ENCODE measurements around the gene OCEL1. TPM values are rescaled to one million over a fixed set of nuclear protein-coding genes. Genes with fewer than 3 reads are reported as not detected.

Gene OCEL1
- total and polyA plus RNA-seq, 10 of the 15 experiments (the other 5 are each of a cell fraction or from before 2014, with no cell fraction given), result 2.8 to 18.2 (median 7.4) TPM

DNA sequence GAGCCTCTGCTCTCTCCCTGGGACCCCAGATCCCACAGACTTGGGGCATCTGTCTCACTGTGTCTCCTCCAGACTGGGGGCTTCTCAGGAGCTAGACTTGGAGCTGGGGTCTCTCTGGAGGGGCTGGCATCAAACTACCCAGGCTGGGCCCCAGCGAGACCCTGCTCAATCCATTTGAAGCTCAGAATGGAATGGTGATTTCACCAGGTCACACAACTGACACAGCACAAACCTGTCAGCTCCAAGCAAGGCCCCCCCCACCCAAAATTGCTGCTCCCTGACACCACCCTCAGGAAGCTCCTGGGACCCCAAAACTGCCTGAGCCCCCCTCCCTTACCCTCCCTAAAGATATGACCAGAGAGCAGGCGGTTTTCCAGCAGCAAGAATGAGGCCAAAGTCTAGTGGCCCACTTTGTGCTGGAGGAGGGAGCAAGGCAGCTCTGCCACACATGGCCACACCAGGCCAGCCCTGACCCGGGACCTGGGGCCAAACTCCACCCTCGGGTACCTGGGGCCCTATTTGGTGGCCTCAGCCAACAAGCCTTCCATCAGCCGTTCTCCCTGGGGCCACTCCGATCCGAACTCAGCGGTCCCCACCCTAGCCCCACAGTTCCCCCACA is 17.3 kb downstream of the OCEL1 start:
- Histone ChIP-seq H3K4me2 (ENCODE audit: control insufficient read depth, insufficient read depth) (no peak overlapping the region; the same call in 1 of the 2 replicates), H2AFZ (ENCODE audit: control insufficient read depth, low read depth, low read length) (no peak overlapping the region), H3K27me3 (replicated peaks in 1 of 2; ENCODE audit: control insufficient read depth in 2 of 2, insufficient read depth in 2 of 2, low read length in 1 of 2) (no peaks in the 10 kb centered on the region), H3K36me3 (ENCODE audit: control insufficient read depth in 2 of 2, insufficient read depth in 2 of 2, low read length in 1 of 2) (peaks cover 0 to 2% of the 10 kb centered on the region in 2 experiments; a peak in 1 of 4 replicates), H3K4me1 (ENCODE audit: control insufficient read depth, insufficient read depth, low read length) (peaks cover 14% of the 10 kb centered on the region), H3K4me3 (peak overlapping the region; percentile 70; the same call in 1 of the 2 replicates), H3K9me3 (replicated peaks; ENCODE audit: control insufficient read depth, insufficient read depth, low read length) (no peaks in the 10 kb centered on the region), H4K20me1 (ENCODE audit: control insufficient read depth, insufficient read depth) (no peaks in the 10 kb centered on the region), H3K27ac (ENCODE audit: control insufficient read depth, insufficient read depth) (no peak overlapping the region), H3K79me2 (ENCODE audit: control insufficient read depth, insufficient read depth, low read length) (peaks cover 7% of the 10 kb centered on the region), H3K9ac (ENCODE audit: control insufficient read depth, insufficient read depth, low read length) (no peak overlapping the region)
- ATAC-seq (no peak), DNase-seq (ENCODE audit: low read depth, low spot score) (no peak), FAIRE-seq (no peak)
- intact Hi-C loops (cut with micrococcal nuclease; ENCODE audit: unreplicated experiment), result no loop called here
- SMC1A ChIA-PET (ENCODE audit: uncharacterized antibody, unreplicated experiment), result interaction anchor here (0.9 to 2.0 kb wide), 4 partner anchors 9 to 162 kb away, joined by 3 to 6 read pairs (median 4); partner anchors contain the start of gene USE1
- BruUV-seq (replicated peaks), result TSS peak; percentile 54
- POLR2A ChIA-PET, result interaction anchor here (0.6 to 1.3 kb wide), 5 partner anchors 9 to 28 kb away, joined by 3 to 4 read pairs (median 3); partner anchors contain the start of genes BABAM1 and USE1
- CTCF ChIA-PET, result interaction anchor here (0.7 to 2.9 kb wide), 8 partner anchors 8 to 176 kb away, joined by 3 to 16 read pairs (median 4); partner anchors contain the start of gene BABAM1
- TF ChIP-seq RAD21 (IDR thresholded peaks at IDR 0.05; ENCODE audit: insufficient read depth, low read depth, low read length), result no peak
- TF ChIP-seq CBFB (IDR thresholded peaks at IDR 0.05; ENCODE audit: low read depth), result no peak
- TF ChIP-seq CHD4 (IDR thresholded peaks at IDR 0.05), result no peak
- no peak for TF ChIP-seq RELA (IDR thresholded peaks at IDR 0.05; ENCODE audit: borderline replicate concordance, partially characterized antibody)
- TF ChIP-seq GATAD2B (conservative IDR thresholded peaks at IDR 0.05; ENCODE audit: low read depth), result no peak
- TF ChIP-seq SIN3A (IDR thresholded peaks at IDR 0.05; ENCODE audit: low read depth, low read length), result no peak
- no peak for TF ChIP-seq IKZF1 (conservative IDR thresholded peaks at IDR 0.05)
- TF ChIP-seq, protein P1, sequence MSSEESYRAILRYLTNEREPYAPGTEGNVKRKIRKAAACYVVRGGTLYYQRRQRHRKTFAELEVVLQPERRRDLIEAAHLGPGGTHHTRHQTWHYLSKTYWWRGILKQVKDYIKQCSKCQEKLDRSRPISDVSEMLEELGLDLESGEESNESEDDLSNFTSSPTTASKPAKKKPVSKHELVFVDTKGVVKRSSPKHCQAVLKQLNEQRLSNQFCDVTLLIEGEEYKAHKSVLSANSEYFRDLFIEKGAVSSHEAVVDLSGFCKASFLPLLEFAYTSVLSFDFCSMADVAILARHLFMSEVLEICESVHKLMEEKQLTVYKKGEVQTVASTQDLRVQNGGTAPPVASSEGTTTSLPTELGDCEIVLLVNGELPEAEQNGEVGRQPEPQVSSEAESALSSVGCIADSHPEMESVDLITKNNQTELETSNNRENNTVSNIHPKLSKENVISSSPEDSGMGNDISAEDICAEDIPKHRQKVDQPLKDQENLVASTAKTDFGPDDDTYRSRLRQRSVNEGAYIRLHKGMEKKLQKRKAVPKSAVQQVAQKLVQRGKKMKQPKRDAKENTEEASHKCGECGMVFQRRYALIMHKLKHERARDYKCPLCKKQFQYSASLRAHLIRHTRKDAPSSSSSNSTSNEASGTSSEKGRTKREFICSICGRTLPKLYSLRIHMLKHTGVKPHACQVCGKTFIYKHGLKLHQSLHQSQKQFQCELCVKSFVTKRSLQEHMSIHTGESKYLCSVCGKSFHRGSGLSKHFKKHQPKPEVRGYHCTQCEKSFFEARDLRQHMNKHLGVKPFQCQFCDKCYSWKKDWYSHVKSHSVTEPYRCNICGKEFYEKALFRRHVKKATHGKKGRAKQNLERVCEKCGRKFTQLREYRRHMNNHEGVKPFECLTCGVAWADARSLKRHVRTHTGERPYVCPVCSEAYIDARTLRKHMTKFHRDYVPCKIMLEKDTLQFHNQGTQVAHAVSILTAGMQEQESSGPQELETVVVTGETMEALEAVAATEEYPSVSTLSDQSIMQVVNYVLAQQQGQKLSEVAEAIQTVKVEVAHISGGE (CRISPR knock-in tag; IDR thresholded peaks at IDR 0.05), result no peak
- TF ChIP-seq POLR2AphosphoS5 (IDR thresholded peaks at IDR 0.05; ENCODE audit: low read length), result no peak
- TF ChIP-seq ZNF207 (IDR thresholded peaks at IDR 0.05; ENCODE audit: borderline replicate concordance), result no peak
- no peak for TF ChIP-seq PML (IDR thresholded peaks at IDR 0.05; ENCODE audit: low read length)
- no peak for TF ChIP-seq CHD2 (IDR thresholded peaks at IDR 0.05; ENCODE audit: borderline replicate concordance, low read depth, low read length)
- no peak for TF ChIP-seq TARDBP (IDR thresholded peaks at IDR 0.05; ENCODE audit: borderline replicate concordance)
- no peak for TF ChIP-seq SREBF2 (IDR thresholded peaks at IDR 0.05; ENCODE audit: low read length)
- TF ChIP-seq NRF1 (conservative IDR thresholded peaks at IDR 0.05; ENCODE audit: low read depth, low read length), result no peak
- no peak for TF ChIP-seq MTA3 (IDR thresholded peaks at IDR 0.05; ENCODE audit: borderline replicate concordance, low read length)
- TF ChIP-seq POLR2A (IDR thresholded peaks at IDR 0.05; ENCODE audit: low read depth, low read length), result no peak
- no peak for TF ChIP-seq ZNF217 (IDR thresholded peaks at IDR 0.05)
- TF ChIP-seq PAX5 (IDR thresholded peaks at IDR 0.05; ENCODE audit: borderline replicate concordance, low read depth, low read length), result no peak
- in situ Hi-C loops (cut with MboI), result no loop called here
- WGBS (ENCODE audit: insufficient coverage, insufficient replicate concordance, low lambda C conversion rate, missing lambda C conversion rate), result 66% methylated on average over 7 of the region's 8 CpGs
- RAD21 ChIA-PET (ENCODE audit: unreplicated experiment), result interaction anchor here (0.8 to 1.4 kb wide), 4 partner anchors 17 to 170 kb away, joined by 3 to 5 read pairs (median 4); partner anchors contain the start of gene OCEL1
